Suprapubic skin (tissue), 4 donors: ENCODE measurements around the gene OSBPL9.

Experiments
- CTCF ChIP-seq, 2 donors: fragments of 200-600 bp in 1 of 2; fragments of 450-650 bp in 1 of 2; sonication (generic) in 1 of 2; IDR thresholded peaks; one replicate each; pipeline ENCODE4 v1.5.1; 2016 to 2019; ENCODE audit warnings: antibody characterized with exemption in 2 of 2, mild to moderate bottlenecking in 1 of 2, moderate library complexity in 1 of 2
- EP300 ChIP-seq: sonication (generic); formaldehyde crosslinking; IDR thresholded peaks from one replicate; pipeline ENCODE4 v1.6.1; 2017; ENCODE audit warnings: antibody characterized with exemption
- POLR2A ChIP-seq, 2 donors: fragments of 450-650 bp; IDR thresholded peaks; one replicate each; pipeline ENCODE4 v1.6.1; 2017; ENCODE audit warnings: antibody characterized with exemption in 2 of 2, mild to moderate bottlenecking in 2 of 2, moderate library complexity in 2 of 2
- POLR2AphosphoS5 ChIP-seq, 3 donors: sonication (generic); formaldehyde crosslinking; IDR thresholded peaks; one replicate each; pipeline ENCODE4 v1.6.1; 2017; ENCODE audit warnings: antibody characterized with exemption in 3 of 3

GRCh38 chr1:51726051-51726450, 109.2 kb downstream of the OSBPL9 start:
- TF ChIP-seq CTCF (IDR thresholded peaks at IDR 0.05), result no peak
- TF ChIP-seq POLR2AphosphoS5 (IDR thresholded peaks at IDR 0.05), result no peak
- TF ChIP-seq POLR2A (IDR thresholded peaks at IDR 0.05), result no peak
- TF ChIP-seq EP300, result no peak
